Pancreas (tissue), 10 donors: ENCODE data around the gene TMEM267. TPM values are rescaled to one million over a fixed set of nuclear protein-coding genes. Genes with fewer than 3 reads are reported as not detected.
"Not testable (repeated sequence)": the region's sequence is repeated elsewhere in the genome, so short reads cannot be mapped to it uniquely, and the experiment has no call there.

Experiments used
- ATAC-seq, 4 donors: fragments of 200-7000 bp; cut with Tn5 transposase; one replicate each; pipeline versions ENCODE4 v1.8.0 to v1.9.1; 2020; ENCODE audit warnings: mild to moderate bottlenecking in 4 of 4, moderate library complexity in 4 of 4
- DNase-seq, 6 donors: peaks; one replicate each; pipeline ENCODE4 v3.0.0-alpha.2; 2020
- FAIRE-seq: peaks from 2 replicates; lab custom pipeline; 2012; peaks lifted over from hg19 to GRCh38; lab: Jason Lieb, UNC
- H3K27ac ChIP-seq, 4 donors: fragments of 200-600 bp; sonication (generic); 1 replicate in 3 of 4; 2 replicates in 1 of 4; pipeline versions ENCODE4 v1.5.0 to v1.8.0; 2020
- H3K27me3 ChIP-seq, 4 donors: fragments of 200-600 bp; one replicate each; pipeline ENCODE4 v1.8.0; 2021
- H3K36me3 ChIP-seq, 3 donors: fragments of 200-600 bp; sonication (generic) in 1 of 3; one replicate each; pipeline versions ENCODE4 v1.5.0 to v1.8.0; 2020 to 2021
- H3K4me1 ChIP-seq, 3 donors: fragments of 200-600 bp; one replicate each; pipeline ENCODE4 v1.8.0; 2021
- H3K4me3 ChIP-seq, 4 donors: fragments of 200-600 bp; sonication (generic) in 2 of 4; one replicate each; pipeline versions ENCODE4 v1.5.0 to v1.8.0; 2020 to 2021
- H3K9me3 ChIP-seq, 4 donors: fragments of 200-600 bp; one replicate each; pipeline ENCODE4 v1.8.0; 2021
- WGBS, 2 donors: extraction: QIAGEN DNeasy Blood & Tissue Kit; methylation state at CpG; one replicate each; pipeline ENCODE4 v1.1.7; 2013; 5-methylcytosine and 5-hydroxymethylcytosine counted together
- intact Hi-C, 3 donors: fragments of 100-400 bp; cut with DNase I; formaldehyde crosslinking; loops; one replicate each; pipeline versions ENCODE4 v1.11.1 to v1.14.2; 2022
- polyA plus RNA-seq, 2 donors: library from polyadenylated mRNA; stranded (reverse); fragments of 200-250 nt; gene quantifications; one replicate each; pipeline ENCODE4 v1.2.3, GENCODE V29; 2013
- total RNA-seq, 6 donors: library from RNA; stranded (reverse); fragmentation: NEBNext Ultra II Directional in 4 of 6; extraction: Animal tissue kit (Norgen Biotek cat#: 25700) in 4 of 6; gene quantifications; one replicate each; pipeline versions ENCODE4 v1.2.1 to v1.2.4, GENCODE V29; 2021 to 2023
- TF ChIP-seq, protein P1 (sequence below), 4 donors: fragments of 200-600 bp; sonication (generic) in 3 of 4; IDR thresholded peaks; one replicate each; pipeline versions ENCODE4 v1.5.0 to v1.8.0; 2021; ENCODE audit warnings: antibody characterized with exemption in 4 of 4
- donor health status: healthy with polysubstance abuse.
- donor health status: DM: no; HTN: no; CAD: no; lungs with moderate emphysema.
- donor health status: DM: no; HTN: no; CAD: no.
- donor health status: control.
- donor health status: control.
- donor health status: Bipolar disorder and iron deficiency.
- donor health status: DM: yes; HTN: yes; CAD: no.
- donor health status: DM: no; HTN: no; CAD: no.
- donor health status: DM: no; HTN: no; CAD: no.
- donor health status: DM: yes; HTN: yes; CAD: no.

The TMEM267 gene
- total and polyA plus RNA-seq, 8 donors: 3.5 to 8.4 (median 5.2) TPM

- Histone ChIP-seq H3K27ac (no peak overlapping the region), H3K27me3 (no peaks in the 10 kb centered on the region), H3K4me3 (no peak overlapping the region), H3K36me3 (no peaks in the 10 kb centered on the region), H3K4me1 (no peaks in the 10 kb centered on the region), H3K9me3 (no peaks in the 10 kb centered on the region)
- TF ChIP-seq, protein P1, sequence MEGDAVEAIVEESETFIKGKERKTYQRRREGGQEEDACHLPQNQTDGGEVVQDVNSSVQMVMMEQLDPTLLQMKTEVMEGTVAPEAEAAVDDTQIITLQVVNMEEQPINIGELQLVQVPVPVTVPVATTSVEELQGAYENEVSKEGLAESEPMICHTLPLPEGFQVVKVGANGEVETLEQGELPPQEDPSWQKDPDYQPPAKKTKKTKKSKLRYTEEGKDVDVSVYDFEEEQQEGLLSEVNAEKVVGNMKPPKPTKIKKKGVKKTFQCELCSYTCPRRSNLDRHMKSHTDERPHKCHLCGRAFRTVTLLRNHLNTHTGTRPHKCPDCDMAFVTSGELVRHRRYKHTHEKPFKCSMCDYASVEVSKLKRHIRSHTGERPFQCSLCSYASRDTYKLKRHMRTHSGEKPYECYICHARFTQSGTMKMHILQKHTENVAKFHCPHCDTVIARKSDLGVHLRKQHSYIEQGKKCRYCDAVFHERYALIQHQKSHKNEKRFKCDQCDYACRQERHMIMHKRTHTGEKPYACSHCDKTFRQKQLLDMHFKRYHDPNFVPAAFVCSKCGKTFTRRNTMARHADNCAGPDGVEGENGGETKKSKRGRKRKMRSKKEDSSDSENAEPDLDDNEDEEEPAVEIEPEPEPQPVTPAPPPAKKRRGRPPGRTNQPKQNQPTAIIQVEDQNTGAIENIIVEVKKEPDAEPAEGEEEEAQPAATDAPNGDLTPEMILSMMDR (IDR thresholded peaks at IDR 0.05): no peak
- no peak for ATAC-seq
- no peak for FAIRE-seq
- DNase-seq: no peak
- intact Hi-C loops: no loop called here
Observed at GRCh38 chr5:43467100-43467499, 16.6 kb downstream of the TMEM267 start.

- H3K27ac ChIP-seq, FAIRE-seq, ATAC-seq, H3K4me3 ChIP-seq, intact Hi-C loops, DNase-seq, H3K4me1 ChIP-seq, H3K27me3 ChIP-seq, H3K36me3 ChIP-seq, H3K9me3 ChIP-seq: not testable (repeated sequence)
- 98 to 100% methylated on average over 3 of the region's 3 CpGs for WGBS, 2 donors
Observed at GRCh38 chr5:43465455-43465854, 18.2 kb downstream of the TMEM267 start.

DNA sequence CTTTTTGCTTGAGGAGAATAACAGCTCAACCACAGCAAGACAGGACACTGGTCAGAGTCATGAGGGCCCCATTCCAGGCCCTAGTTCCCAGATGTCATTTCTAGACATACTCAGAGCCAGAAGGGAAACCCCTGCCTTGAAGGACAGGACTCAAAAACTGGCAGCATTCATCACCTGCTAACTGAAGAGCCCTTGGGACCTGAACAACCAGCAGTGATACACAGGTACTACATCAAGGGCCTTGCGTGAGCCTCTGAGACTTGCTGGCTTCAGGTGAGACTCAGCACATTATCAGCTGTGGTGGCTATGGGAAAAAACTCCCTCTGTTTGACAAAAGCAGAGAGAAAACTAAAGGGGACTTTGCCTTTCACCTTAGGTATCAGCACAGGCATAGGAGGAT lies 22.6 kb downstream of the TMEM267 start:
- no peaks in the 10 kb centered on the region for H3K9me3 ChIP-seq
- 94 to 100% methylated on average over 1 of the region's 1 CpG for WGBS, 2 donors
- TF ChIP-seq, protein P1 (IDR thresholded peaks at IDR 0.05): no peak
- DNase-seq: no peak
- no peak for ATAC-seq
- H3K4me1 ChIP-seq: no peaks in the 10 kb centered on the region
- H3K27me3 ChIP-seq: no peaks in the 10 kb centered on the region
- intact Hi-C loops: no loop called here
- no peak overlapping the region for H3K4me3 ChIP-seq
- no peak overlapping the region for H3K27ac ChIP-seq
- no peaks in the 10 kb centered on the region for H3K36me3 ChIP-seq
- FAIRE-seq: no peak

- Histone ChIP-seq H3K9me3 (no peaks in the 10 kb centered on the region), H3K27ac (no peak overlapping the region), H3K4me1 (no peaks in the 10 kb centered on the region), H3K27me3 (no peaks in the 10 kb centered on the region), H3K4me3 (no peak overlapping the region), H3K36me3 (no peaks in the 10 kb centered on the region)
- WGBS, 2 donors: 97 to 98% methylated on average over 3 of the region's 3 CpGs
- FAIRE-seq (no peak), ATAC-seq (no peak), DNase-seq (no peak)
- intact Hi-C loops: no loop called here
- TF ChIP-seq, protein P1 (IDR thresholded peaks at IDR 0.05): no peak
Observed at GRCh38 chr5:43456556-43456955, 27.1 kb downstream of the TMEM267 start.

DNA sequence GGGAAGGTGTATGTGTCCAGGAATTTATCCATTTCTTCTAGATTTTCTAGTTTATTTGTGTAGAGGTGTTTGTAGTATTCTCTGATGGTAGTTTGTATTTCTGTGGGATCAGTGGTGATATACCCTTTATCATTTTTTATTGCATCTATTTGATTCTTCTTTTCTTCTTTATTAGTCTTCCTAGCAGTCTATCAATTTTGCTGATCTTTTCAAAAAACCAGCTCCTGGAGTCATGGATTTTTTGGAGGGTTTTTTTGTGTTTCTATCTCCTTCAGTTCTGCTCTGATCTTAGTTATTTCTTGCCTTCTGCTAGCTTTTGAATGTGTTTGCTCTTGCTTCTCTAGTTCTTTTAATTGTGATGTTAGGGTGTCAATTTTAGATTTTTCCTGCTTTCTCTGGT lies 42.1 kb downstream of the TMEM267 start:
- H3K36me3 ChIP-seq, DNase-seq, H3K4me3 ChIP-seq, H3K27ac ChIP-seq, FAIRE-seq, ATAC-seq, H3K27me3 ChIP-seq, intact Hi-C loops, H3K4me1 ChIP-seq, H3K9me3 ChIP-seq: not testable (repeated sequence)

GRCh38 chr5:43437062-43437660 lies 46.5 kb downstream of the TMEM267 start:
- no peak overlapping the region for H3K4me3 ChIP-seq
- peaks cover 11 to 21% (median 15%) of the 10 kb centered on the region in 3 donors for H3K4me1 ChIP-seq
- no peaks in the 10 kb centered on the region for H3K27me3 ChIP-seq
- ATAC-seq (no peak), DNase-seq (no peak), FAIRE-seq (no peak)
- H3K36me3 ChIP-seq: no peaks in the 10 kb centered on the region
- intact Hi-C loops: no loop called here
- TF ChIP-seq, protein P1 (IDR thresholded peaks at IDR 0.05): no peak
- no peak overlapping the region for H3K27ac ChIP-seq
- no peaks in the 10 kb centered on the region for H3K9me3 ChIP-seq
- 94 to 95% methylated on average over 3 of the region's 3 CpGs for WGBS, 2 donors
